HG03521 (cell line): ENCODE measurements around the gene TMLHE.
"Not testable (repeated sequence)": the region's sequence is repeated elsewhere in the genome, so short reads cannot be mapped to it uniquely, and the experiment has no call there.

Experiments
- ATAC-seq: cut with Tn5 transposase; IDR thresholded peaks from one replicate; pipeline ENCODE4 v1.9.1; 2021; ENCODE audit warnings: mild to moderate bottlenecking, moderate library complexity; ENCODE audit not compliant: unreplicated experiment

The TMLHE gene, protein sequence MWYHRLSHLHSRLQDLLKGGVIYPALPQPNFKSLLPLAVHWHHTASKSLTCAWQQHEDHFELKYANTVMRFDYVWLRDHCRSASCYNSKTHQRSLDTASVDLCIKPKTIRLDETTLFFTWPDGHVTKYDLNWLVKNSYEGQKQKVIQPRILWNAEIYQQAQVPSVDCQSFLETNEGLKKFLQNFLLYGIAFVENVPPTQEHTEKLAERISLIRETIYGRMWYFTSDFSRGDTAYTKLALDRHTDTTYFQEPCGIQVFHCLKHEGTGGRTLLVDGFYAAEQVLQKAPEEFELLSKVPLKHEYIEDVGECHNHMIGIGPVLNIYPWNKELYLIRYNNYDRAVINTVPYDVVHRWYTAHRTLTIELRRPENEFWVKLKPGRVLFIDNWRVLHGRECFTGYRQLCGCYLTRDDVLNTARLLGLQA

DNA sequence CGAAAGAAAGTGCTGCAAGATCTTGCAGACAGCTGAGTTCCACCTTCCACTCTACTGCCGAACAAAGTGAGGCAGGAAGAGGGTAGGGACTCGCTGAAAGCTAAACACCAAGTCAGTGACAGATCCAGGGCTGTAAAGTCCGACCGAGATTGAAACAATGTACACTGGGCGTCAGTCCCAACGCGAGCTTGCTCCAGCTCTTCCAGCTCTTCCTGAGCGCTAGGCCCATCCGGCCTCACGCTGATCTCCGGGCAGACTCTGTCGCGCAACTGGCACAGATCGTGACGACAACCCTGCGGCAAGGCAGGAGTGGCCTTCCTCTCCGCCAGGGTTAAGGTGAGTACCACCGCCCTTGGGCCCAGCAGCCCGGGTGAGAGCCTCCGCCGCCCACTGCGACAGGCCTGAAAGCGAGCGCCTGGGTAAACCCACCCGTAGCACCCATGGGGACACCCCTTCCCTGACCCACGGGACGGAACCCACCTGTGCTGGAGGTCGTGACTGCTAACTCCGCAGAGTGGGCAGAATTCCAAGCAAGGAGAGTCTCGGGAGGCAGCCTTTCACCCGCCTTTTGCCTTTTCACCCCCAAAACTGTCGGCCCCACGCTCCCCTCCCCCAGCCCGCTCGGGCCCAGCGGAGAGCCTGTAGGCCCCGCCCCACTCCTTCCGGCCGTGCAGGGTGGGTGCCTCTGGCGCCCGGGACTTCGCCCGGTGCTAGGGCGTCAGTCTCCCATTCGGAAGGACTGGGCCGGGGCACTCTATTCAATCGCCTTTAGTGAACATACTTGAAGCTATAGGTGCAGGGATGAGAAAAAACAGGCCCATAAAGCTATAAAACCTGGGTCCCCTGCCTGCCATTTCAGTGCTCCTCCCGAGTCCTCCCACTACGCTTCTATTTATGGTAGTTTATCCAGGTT lies at the start of gene TMLHE, which contains the start of gene SPRY3:
TSS of gene TMLHE (minus strand) at position 641 of the 913 bp plus-strand sequence. CDS start 67,676 bp downstream, outside the sequence.
TSS of gene SPRY3 (plus strand) at position 275 of the 913 bp plus-strand sequence.
- peak; percentile 96 for ATAC-seq

DNA sequence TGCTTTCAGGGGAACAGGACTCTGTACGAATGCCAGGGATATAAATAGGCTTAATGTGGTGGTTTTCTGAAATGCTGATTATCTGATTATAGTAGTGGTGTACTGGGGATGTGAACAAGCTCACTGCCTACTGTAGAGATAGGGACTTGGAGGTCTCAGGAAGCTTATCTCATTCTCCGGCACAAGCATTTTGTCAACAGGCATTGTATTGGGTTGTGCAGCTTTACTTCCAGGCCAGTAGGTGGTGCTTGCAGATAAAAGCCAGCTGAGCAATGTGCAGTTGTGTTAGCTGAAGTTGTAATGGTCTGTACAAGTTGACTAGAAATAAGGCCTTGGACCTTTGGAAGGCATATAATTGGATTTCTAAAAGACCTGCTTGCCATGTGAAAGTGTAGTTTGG lies 49.5 kb upstream of the TMLHE start:
- ATAC-seq: no peak

DNA sequence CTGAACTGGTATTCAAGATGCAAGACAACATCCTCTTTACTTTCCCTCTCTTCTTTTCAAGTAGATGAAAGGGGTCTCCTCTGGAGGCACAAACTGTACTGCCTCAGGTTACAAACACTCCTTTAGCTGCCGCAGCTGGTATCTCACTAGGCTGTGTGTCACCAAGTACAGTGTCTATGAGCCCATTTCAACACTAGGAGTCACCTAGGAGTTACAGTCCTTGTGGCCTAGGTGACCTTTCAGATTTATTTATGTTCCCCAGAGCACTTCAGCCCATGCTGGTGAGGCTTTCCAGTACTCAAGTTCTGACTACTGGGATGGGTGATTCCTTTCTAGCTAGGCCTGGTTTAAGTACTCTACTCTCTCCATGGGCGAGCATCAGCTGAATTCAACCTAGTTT lies 32.4 kb upstream of the TMLHE start:
- no peak for ATAC-seq

DNA sequence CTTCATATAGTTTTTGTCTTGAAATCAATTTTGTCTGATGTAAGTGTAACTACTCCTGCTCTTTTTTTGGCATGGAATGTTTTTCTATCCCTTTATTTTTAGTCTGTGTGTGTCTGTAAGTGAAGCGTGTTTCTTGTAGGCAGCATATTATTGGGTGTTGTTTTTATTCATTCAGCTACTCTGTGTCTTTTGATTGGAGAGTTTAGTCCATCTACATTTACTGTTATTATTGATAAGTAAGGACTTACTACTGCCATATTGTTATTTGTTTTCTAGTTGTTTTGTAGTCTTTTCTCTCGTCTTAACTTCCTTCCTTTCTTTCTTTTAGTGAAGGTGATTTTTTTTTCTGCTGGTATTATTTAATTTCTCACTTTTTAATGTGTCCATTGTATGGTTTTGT lies 30.5 kb upstream of the TMLHE start:
- ATAC-seq: no peak

DNA sequence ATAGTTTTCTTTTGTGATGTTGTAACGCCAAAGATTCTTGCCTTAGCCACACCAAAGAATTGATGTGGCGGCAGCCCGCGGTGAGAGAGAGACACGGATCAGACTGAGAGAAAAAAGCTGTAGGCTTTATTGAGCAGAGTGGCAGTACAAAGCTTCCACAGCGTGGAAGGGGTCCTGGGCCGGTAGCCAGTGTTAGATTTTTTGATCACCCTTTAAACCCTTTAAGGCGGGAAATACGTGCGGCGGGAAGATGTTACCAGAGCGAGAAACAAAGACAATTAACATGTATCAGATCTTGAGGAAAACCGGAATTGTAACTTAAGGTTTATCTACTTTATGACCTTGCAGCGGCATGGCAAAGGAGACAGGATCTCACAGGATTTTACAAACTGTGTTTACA lies 28.6 kb upstream of the TMLHE start:
- ATAC-seq: not testable (repeated sequence)

DNA sequence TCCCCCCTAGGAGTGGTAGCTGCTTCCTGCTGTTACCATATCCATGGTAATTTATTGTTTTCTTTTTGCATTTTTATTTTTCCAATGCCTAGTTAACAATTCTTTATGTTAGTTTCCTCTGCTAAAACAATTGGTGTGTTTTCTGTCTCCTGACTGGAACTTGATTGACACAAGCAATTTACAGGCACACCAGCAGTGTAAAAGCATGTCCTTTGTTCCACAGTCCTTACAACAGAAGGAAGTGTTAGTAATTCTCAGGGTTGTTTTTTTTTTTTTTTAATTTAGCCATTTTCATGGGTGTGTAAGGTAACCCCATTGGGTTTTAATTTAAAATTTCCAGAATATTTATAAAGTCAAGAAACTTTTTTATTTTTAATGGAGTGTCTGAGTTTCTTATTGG lies 25.0 kb upstream of the TMLHE start:
- no peak for ATAC-seq

DNA sequence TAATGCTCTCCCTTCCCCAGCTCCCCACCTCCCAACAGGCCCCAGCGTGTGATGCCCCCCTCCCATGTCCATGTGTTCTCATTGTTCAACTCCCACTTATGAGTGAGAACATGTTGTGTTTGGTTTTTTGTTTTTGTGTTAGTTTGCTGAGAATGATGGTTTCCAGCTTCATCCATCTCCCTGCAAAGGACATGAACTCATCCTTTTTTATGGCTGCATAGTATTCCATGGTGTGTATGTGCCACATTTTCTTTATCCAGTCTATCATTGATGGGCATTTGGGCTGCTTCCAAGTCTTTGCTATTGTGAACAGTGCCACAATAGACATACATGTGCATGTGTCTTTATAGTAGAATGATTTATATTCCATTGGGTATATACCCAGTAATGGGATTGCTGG lies 22.3 kb upstream of the TMLHE start:
- ATAC-seq: not testable (repeated sequence)

DNA sequence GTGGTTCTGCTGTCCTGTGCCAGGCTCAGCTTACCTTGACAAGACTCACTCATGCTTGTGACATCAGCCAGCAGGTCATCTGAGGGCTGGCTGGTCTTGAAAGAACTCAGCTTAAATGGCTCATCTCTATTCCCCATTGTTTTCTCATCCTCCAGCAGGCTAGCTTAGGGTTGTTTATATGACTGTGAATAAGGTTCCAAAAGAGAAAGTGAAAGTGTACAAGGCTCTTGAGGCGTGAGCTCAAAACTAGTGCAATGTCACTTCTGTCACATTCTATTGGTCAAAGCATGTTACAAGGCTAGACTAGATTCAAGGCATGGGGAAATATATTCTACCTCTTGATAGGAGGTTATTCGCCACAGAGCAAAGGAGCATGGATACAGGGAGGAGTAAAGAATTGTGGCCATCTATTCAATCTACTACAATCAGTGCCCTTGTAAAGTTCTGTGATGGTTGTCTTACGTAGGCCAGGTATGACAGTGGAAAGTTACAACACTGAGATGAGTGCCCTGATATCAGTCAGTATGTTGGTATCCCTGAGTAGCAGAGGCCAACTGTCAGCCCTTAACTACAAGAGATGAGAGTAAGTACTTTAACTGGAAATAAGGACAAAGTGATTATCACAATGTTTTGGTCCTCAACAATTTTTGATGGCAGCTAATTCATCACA lies 19.8 kb upstream of the TMLHE start:
- ATAC-seq: no peak

DNA sequence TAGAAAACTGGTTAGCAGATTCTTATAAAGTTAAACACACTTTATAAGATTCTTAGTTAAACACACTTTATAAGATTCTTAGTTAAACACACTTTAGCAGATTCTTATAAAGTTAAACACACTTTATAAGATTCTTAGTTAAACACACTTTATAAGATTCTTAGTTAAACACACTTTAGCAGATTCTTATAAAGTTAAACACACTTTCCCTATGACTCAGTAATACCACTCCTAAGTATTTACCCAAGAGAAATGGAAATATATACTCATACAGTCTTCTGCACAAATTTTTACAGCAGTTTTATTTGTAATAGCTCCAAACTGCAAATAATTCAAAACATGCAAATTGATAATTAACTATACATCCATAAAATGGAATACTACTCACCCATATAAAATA lies 7.4 kb upstream of the TMLHE start:
- ATAC-seq: not testable (repeated sequence)

DNA sequence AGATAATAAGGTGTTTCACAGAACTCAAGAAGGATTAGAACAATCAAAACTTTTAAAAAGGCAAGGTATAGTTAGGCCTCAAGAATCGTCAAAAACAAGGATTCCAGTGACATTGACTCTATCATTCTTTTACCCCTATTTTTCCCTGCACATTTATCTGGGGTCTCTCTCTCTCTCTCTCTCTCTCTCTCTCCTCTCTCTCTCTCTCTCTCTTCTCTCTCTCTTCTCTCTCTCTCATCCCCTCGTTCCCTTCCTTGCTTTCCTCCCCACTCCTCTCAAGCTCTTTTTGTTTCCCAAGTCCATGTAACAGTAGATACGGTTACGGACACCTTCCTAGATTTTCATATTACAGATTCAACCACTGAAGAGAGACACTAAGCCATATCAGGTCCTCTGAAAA lies 3.2 kb upstream of the TMLHE start:
- ATAC-seq: no peak

DNA sequence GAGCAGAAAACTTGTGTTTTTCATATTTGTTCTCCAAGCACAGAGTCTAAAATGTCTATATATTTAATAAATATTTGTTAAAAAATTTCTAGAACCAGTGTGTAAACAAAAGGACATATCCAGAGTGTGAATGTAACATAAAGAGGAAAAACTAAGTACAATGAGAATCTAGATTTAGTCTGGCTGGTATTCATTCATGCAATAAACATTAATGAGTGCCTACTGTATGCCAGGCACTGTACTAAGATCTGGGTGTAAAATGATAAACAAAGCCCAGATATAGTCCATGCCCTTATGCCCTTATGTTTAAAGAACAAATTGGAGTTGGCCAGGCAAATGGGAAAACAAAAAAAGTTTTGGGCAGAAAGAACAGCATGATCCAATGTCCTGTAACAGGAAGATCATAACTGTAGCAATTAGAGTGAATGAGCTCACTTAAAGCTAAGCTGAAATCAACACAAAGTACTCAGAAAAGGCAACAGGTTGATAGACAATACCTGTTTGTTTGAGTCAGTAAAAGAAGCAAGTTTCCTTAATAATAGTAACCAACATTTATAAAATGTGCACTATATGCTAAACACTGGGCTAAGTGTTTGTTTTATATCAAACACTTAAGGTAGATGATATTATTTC lies 1.3 kb upstream of the TMLHE start:
- no peak for ATAC-seq

DNA sequence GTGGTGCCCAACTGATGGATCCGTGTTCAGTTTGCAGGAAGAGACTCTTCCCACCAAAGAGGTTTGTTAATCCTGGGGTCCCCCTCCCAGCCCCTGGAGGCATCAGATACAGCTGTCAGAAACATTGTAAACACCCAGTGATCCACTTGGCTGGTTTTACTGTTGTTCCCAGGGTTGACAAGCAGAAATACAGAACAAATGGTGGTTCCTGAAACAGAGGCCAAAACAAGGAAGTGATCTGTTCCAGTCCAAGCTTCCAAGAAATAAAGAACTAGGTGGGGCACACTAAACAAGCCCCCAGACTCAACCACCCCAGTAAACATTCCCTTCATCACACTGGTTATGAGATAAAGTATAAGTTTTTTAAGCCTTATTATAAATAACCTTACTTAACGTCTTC lies 1.4 kb downstream of the TMLHE start:
- no peak for ATAC-seq

DNA sequence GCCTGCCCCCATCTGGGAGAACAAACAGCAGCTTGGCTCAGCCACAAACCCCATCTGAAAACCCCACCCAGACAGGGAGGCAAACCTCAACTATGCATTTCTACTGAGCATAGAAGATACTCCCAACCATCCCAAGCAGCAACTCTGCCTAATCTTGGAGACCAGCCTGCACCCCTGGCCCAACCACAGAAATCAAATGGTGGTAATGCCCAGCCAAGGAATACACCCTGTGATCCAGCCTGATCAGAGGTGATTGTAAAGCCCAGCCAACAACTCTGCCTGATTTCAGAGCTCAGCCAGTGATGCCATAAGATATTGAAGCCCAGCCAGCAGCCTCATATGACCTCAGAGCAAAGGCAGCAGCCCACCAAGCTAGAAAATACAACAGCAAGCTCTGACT lies 19.8 kb downstream of the TMLHE start:
- ATAC-seq: no peak

DNA sequence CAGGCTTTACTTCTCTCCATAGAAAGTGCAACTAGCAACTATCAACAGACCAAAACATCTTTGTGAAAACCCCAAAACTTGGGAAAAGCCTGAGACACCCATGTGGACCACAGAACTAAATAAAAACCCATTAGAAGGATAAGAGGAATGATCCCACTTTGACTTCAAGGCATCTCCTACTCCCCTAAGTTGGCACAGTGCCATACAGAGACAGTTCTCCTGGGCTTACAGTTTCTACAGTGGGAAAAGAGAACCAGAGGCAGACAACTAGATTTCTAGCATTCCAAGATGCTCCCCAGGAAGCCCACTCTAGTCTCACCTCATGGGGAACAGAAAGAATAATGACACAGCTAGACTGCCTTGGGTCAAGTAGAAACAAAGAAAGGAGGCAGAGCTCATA lies 20.4 kb downstream of the TMLHE start:
- ATAC-seq: no peak

DNA sequence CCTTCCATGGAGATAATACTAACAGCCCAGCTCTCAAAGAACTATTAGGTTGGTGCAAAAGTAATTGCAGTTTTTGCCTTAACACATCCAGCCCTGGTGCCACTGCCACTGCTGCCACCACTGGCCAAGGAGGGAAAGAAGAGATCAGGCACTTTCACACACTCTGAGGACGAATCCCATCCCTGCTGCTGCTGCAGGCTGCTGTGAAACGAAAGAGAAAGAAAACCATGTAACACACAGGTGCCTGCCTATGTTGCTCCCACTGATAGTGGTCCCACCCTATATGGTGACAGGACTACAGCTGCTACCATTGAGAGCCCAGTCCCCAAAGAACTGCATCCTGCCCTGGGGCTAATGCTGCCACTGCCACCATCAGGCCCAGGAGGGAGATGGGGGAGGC lies 35.1 kb downstream of the TMLHE start:
- no peak for ATAC-seq

DNA sequence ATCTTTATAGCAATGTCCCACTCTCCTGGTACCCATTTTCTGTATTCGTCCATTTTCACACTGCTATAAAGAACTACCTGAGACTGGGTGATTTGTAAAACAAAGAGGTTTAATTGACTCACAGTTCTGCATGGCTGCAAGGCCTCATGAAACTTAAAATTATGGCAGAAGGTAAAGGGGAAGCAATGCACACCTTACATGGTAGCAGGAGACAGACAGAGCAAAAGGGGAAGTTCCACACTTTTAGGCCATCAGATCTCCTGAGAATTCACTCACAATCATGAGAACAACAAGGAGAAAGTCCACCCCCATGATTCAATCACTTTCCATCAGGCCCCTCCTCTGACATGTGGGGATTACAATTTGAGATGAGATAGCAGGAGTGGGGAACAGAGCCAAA lies 49.7 kb downstream of the TMLHE start:
- ATAC-seq: no peak

DNA sequence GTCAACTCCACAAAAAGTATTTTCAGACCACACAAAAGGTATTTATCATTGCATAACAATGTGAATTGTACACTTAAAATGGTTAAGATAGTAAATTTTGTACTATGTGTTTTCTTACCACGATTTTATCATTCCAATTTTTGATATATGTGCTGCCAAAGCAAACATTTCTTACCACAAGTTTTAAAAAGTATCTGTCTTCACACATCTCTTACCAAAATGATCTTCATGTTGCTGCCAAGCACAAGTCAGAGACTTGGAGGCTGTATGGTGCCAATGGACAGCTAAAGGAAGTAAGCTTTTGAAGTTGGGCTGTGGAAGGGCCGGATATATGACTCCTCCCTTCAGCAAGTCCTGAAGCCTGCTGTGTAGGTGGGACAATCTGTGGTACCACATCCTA lies 67.9 kb downstream of the TMLHE start:
- no peak for ATAC-seq

DNA sequence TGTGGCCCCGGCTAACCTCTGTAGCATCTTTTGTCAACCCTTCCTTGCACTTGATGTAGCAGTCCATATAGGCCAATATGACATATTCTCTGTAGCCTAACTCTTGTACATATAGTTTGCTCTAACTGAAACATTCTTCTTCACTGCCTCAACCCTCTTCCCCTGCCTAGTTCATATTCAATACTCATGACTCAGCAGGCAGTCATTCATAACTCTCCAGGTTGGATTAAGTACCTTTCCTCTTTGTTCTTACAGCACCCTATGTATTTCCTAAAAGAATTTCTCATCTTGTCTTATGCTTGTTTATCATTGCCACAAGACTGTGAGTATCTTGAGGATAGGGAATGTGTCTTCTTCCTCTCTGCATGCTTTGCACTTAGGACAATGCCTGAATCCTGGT lies 76.9 kb downstream of the TMLHE start:
- no peak for ATAC-seq

DNA sequence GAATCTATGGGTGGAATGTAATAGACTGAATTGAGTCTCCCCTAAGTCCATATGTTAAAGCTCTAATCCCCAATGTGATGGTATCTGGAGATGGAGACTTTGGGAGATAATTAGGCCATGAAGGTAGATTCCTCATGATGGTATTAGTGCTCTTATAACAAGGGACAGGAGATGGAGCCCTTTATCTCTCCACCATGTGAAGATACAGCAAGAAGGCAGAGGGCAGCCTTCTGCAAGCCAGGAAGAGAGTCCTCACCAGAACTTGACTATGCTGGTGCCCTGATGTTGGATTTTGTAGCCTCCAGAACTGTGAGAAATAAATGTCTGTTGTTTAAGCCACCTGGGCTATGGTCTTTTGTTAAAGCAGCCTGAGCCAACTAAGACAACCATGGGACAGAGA lies 78.0 kb downstream of the TMLHE start:
- ATAC-seq: no peak

DNA sequence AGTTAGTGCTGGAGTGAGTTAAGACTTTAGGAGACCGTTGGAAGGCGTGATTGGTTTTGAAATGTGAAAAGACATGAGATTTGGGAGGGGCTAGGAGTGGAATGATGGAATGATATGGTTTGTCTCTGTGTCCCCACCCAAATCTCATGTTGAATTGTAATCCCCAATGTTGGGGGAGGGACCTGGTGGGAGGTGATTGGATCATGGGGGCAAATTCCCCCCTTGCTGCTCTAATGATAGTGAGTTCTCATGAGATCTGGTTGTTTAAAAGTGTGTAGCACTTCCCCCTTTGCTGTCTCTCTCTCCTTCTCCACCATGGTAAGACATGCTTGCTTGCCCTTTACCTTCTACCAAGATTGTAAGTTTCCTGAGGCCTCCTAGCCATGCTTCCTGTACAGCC lies 85.7 kb downstream of the TMLHE start:
- not testable (repeated sequence) for ATAC-seq

DNA sequence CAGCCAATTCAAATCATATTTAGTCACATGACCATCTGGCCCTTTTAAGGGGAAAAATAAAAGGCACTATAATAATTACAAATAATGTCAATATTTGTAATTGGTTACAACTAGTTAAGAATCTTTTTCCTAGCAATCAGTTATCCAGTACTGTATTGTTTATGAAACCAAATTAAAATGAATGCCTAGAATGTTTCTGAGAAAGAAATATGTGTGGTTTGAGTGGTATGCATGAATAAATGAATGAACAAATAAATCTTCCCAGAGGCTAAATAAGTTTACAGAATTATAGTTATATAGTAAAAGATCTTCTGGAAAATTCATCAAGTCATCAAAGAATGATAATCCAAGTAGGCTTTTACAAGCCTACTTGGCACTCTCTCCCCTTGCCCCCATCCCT lies 98.5 kb downstream of the TMLHE start:
- no peak for ATAC-seq
